Ovary (tissue), 9 donors: ENCODE data around the gene ENKUR. TPM values are rescaled to one million over a fixed set of nuclear protein-coding genes. Genes with fewer than 3 reads are reported as not detected.
A peak's percentile ranks its signal among the peaks of the same experiment; 100 is the strongest.
"Not testable (repeated sequence)": the region's sequence is repeated elsewhere in the genome, so short reads cannot be mapped to it uniquely, and the experiment has no call there.

Source experiments
- DNase-seq, 5 donors: peaks; one replicate each; pipeline ENCODE4 v3.0.0-alpha.2; 2019 to 2020
- H3K27ac ChIP-seq, 2 donors: fragments of 200-600 bp; one replicate each; pipeline versions ENCODE4 v1.5.1 to v1.8.0; 2019 to 2022
- H3K27me3 ChIP-seq: fragments of 200-600 bp; one replicate; pipeline ENCODE4 v1.8.0; 2022
- H3K36me3 ChIP-seq: fragments of 200-600 bp; sonication (generic); one replicate; pipeline ENCODE4 v1.5.1; 2019
- H3K4me1 ChIP-seq: one replicate; pipeline ENCODE4 v1.8.1; 2013; ENCODE audit warnings: mild to moderate bottlenecking, moderate library complexity; ENCODE audit not compliant: insufficient read depth
- H3K4me3 ChIP-seq: fragments of 200-600 bp; sonication (generic); one replicate; pipeline ENCODE4 v1.5.1; 2017
- H3K9me3 ChIP-seq, 2 donors: fragments of 200-600 bp in 1 of 2; sonication (generic) in 1 of 2; one replicate each; pipeline versions ENCODE4 v1.5.1 to v1.8.1; 2013 to 2019; ENCODE audit warnings: mild to moderate bottlenecking in 1 of 2, moderate library complexity in 1 of 2
- EP300 ChIP-seq: sonication (generic); formaldehyde crosslinking; IDR thresholded peaks from one replicate; pipeline ENCODE4 v1.6.1; 2017; ENCODE audit warnings: antibody characterized with exemption
- POLR2A ChIP-seq: fragments of 450-650 bp; IDR thresholded peaks from one replicate; pipeline ENCODE4 v1.6.1; 2017; ENCODE audit warnings: antibody characterized with exemption, mild to moderate bottlenecking, moderate library complexity
- WGBS, 3 donors: extraction: QIAGEN DNeasy Blood & Tissue Kit in 1 of 3; methylation state at CpG; one replicate each; pipeline versions ENCODE4 v1.1.5 to v1.1.7; 2013 to 2017; 5-methylcytosine and 5-hydroxymethylcytosine counted together
- intact Hi-C, 4 donors: fragments of 100-400 bp; cut with DNase I; formaldehyde crosslinking; loops; one replicate each; pipeline versions ENCODE4 v1.11.0 to v1.15.1; 2022 to 2023
- polyA plus RNA-seq, 2 donors: library from polyadenylated mRNA; stranded (reverse); fragments of 200-250 nt in 1 of 2; fragments of 350-450 nt in 1 of 2; fragmentation: Illumina TruSeq in 1 of 2; extraction: RNeasy Lipid Tissue Mini Kit (QIAGEN cat#74804) in 1 of 2; gene quantifications; one replicate each; pipeline ENCODE4 v1.2.3, GENCODE V29; 2013 to 2014
- total RNA-seq, 7 donors: library from RNA; depleted of rRNA in 2 of 7; stranded (reverse); fragments of >200 nt in 2 of 7; fragmentation: NEBNext Ultra II Directional in 3 of 7; extraction: Animal tissue kit (Norgen Biotek cat#: 25700) in 3 of 7; gene quantifications; one replicate each; pipeline versions ENCODE4 v1.1.0 to v1.2.4, GENCODE V29; 2016 to 2023
- TF ChIP-seq, protein P1 (sequence below), 3 donors: fragments of 450-650 bp in 2 of 3; fragments of 200-600 bp in 1 of 3; IDR thresholded peaks; one replicate each; pipeline versions ENCODE4 v1.5.1 to v1.8.0; 2016 to 2022; ENCODE audit warnings: antibody characterized with exemption in 3 of 3, mild to moderate bottlenecking in 1 of 3
- donor health status: DM: no; HTN: no; CAD: no; lungs with moderate emphysema.
- donor health status: DM: no; HTN: no; CAD: no.
- donor health status: Bipolar disorder and iron deficiency.
- donor health status: DM: yes; HTN: yes; CAD: no.
- donor health status: DM: no; HTN: no; CAD: no.
- donor health status: DM: yes; HTN: yes; CAD: no.

Gene ENKUR
- total and polyA plus RNA-seq, 9 donors, result 0.07 to 8.6 (median 0.33) TPM

- H3K27ac ChIP-seq, result peak overlapping the region in 1 of 2 donors; percentile 88
- H3K27me3 ChIP-seq, result no peaks in the 10 kb centered on the region
- no peaks in the 10 kb centered on the region for H3K9me3 ChIP-seq
- H3K36me3 ChIP-seq, result no peaks in the 10 kb centered on the region
- WGBS, 3 donors, result 77 to 89% (median 82%) methylated on average over 6 of the region's 6 CpGs
- intact Hi-C loops, result no loop called here
- TF ChIP-seq, protein P1, sequence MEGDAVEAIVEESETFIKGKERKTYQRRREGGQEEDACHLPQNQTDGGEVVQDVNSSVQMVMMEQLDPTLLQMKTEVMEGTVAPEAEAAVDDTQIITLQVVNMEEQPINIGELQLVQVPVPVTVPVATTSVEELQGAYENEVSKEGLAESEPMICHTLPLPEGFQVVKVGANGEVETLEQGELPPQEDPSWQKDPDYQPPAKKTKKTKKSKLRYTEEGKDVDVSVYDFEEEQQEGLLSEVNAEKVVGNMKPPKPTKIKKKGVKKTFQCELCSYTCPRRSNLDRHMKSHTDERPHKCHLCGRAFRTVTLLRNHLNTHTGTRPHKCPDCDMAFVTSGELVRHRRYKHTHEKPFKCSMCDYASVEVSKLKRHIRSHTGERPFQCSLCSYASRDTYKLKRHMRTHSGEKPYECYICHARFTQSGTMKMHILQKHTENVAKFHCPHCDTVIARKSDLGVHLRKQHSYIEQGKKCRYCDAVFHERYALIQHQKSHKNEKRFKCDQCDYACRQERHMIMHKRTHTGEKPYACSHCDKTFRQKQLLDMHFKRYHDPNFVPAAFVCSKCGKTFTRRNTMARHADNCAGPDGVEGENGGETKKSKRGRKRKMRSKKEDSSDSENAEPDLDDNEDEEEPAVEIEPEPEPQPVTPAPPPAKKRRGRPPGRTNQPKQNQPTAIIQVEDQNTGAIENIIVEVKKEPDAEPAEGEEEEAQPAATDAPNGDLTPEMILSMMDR (IDR thresholded peaks at IDR 0.05), result no peak
- TF ChIP-seq EP300 (no peak), POLR2A (no peak)
- H3K4me3 ChIP-seq, result no peak overlapping the region
- peaks cover 2% of the 10 kb centered on the region for H3K4me1 ChIP-seq
- DNase-seq, result no peak
Measured at GRCh38 chr10:25017661-25018060, 1.7 kb upstream of the ENKUR start.

- peak in 3 of 5 donors; percentile 12 to 30 (median 23) for DNase-seq
- Histone ChIP-seq H3K27ac (peak overlapping the region; percentile 23 to 88), H3K9me3 (no peaks in the 10 kb centered on the region), H3K4me3 (peak overlapping the region; percentile 57), H3K27me3 (no peaks in the 10 kb centered on the region), H3K4me1 (peaks cover 2% of the 10 kb centered on the region), H3K36me3 (no peaks in the 10 kb centered on the region)
- intact Hi-C loops, result no loop called here
- TF ChIP-seq, protein P1 (IDR thresholded peaks at IDR 0.05), result no peak
- TF ChIP-seq EP300 (no peak), POLR2A (no peak)
- WGBS, 3 donors, result 2 to 4% (median 4%) methylated on average over 10 of the region's 10 CpGs
Measured at GRCh38 chr10:25017154-25017590, 1.2 kb upstream of the ENKUR start.

DNA sequence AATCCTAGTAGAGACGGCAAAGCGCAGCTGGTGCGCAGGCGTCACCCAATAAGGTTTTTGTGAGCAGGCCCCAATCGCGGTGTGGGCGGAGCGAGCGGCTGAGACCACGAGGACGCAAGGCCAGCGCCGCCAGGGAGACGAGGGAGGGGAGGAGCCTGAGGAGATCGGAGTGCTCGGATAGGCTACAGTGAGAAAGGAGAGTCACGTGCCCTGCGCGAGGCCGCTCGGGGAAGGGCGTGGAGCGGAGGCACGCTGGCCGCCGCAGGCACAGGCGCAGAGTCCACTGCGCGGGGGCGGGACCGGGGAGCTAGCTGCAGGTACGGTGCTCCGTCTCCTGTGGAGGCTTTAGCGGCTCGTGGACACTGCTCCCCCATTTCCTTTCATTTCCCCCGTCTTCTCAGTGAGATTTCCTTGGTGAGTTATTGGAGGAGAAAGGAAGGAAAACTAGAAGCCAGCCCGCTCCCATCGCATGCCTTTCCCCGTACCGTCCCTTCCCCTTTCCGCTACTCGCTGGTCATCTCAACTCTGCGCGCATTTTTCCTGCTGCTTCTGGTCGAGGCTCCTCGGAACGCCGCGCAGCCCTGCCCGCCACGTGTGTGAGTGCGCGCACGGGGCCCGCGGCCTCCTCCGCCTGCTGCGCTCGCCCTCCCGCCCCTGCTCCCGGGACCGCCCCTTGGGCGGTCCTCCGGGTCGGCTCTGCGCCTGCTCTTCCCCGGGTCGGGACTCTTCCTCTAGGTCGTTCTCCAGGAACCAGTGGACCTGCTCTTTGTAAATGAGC lies 607 bp upstream of the ENKUR start, which contains the start of gene THNSL1:
Gene THNSL1, plus strand, starts transcription at position 237 of the 778 bp plus-strand sequence. CDS start 6,612 bp downstream, outside the sequence.
- H3K4me1 ChIP-seq, result peaks cover 2% of the 10 kb centered on the region
- DNase-seq, result peak; percentile 97 to 98 (median 98)
- H3K4me3 ChIP-seq, result peak within 1 kb of the TSS; percentile 57
- no peaks in the 10 kb centered on the region for H3K27me3 ChIP-seq
- H3K36me3 ChIP-seq, result no peaks in the 10 kb centered on the region
- intact Hi-C loops, result no loop called here
- peak; percentile 77 for TF ChIP-seq POLR2A
- TF ChIP-seq, protein P1 (IDR thresholded peaks at IDR 0.05), result no peak
- 0% methylated on average over 69 of the region's 69 CpGs for WGBS, 3 donors
- no peaks in the 10 kb centered on the region for H3K9me3 ChIP-seq
- H3K27ac ChIP-seq, result peak within 1 kb of the TSS; percentile 23 to 88

DNA sequence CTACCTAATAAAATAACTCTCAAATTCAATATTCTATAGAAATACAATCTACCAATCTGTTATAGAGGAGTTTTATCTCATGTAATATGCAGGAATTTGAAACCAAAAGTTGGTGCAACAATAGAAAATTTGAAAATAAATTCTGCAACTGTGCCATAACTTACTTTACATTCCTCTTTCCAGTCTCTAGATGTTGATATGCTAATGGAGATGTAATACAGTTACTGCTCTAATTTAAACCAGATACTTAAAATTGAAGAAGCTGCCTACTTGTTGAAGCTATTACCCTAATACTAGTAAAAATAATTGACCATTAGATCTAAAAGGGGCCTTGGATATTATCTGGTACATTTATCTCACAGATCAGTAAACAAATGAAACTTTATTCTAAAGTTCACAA lies 1.4 kb downstream of the ENKUR start:
- intact Hi-C loops, result no loop called here
- TF ChIP-seq, protein P1 (IDR thresholded peaks at IDR 0.05), result no peak
- TF ChIP-seq EP300, result no peak
- TF ChIP-seq POLR2A, result no peak
- no peaks in the 10 kb centered on the region for H3K9me3 ChIP-seq

GRCh38 chr10:25011591-25011990 lies 4.4 kb downstream of the ENKUR start:
- DNase-seq, intact Hi-C loops, H3K27ac ChIP-seq, H3K4me3 ChIP-seq, H3K9me3 ChIP-seq, H3K4me1 ChIP-seq, H3K27me3 ChIP-seq, H3K36me3 ChIP-seq: not testable (repeated sequence)
- WGBS, 3 donors, result 83 to 91% (median 89%) methylated on average over 2 of the region's 2 CpGs

More for the DNA sequence above, 1.4 kb downstream of the ENKUR start:
- Histone ChIP-seq H3K27ac (no peak overlapping the region), H3K4me3 (no peak overlapping the region), H3K36me3 (no peaks in the 10 kb centered on the region), H3K27me3 (no peaks in the 10 kb centered on the region), H3K4me1 (peaks cover 2% of the 10 kb centered on the region)
- DNase-seq, result no peak
